HAP-1 (cell line): ENCODE results near the gene BRD1.
"Not testable (repeated sequence)": the region's sequence is repeated elsewhere in the genome, so short reads cannot be mapped to it uniquely, and the experiment has no call there.

ENCODE experiments used
- DNase-seq, 2 experiments: peaks; one replicate each; pipeline ENCODE4 v3.0.0-alpha.2; 2016 to 2020; ENCODE audit warnings: low spot score in 2 of 2
- H3K27me3 ChIP-seq: fragments of 250-450 bp; sonication (Bioruptor Pico); 2 replicates; pipeline ENCODE4 v1.5.1; 2020; ENCODE audit warnings: low read depth, mild to moderate bottlenecking, moderate library complexity
- H3K36me3 ChIP-seq: fragments of 250-450 bp; sonication (Bioruptor Pico); replicated peaks from 2 replicates; pipeline ENCODE4 v1.5.1; 2020; ENCODE audit warnings: mild to moderate bottlenecking
- H3K4me1 ChIP-seq: fragments of 250-450 bp; sonication (Bioruptor Pico); 2 replicates; pipeline ENCODE4 v1.5.1; 2020; ENCODE audit warnings: mild to moderate bottlenecking
- H3K4me3 ChIP-seq: fragments of 250-450 bp; sonication (Bioruptor Pico); 2 replicates; pipeline ENCODE4 v1.5.1; 2020; ENCODE audit warnings: mild to moderate bottlenecking, moderate library complexity
- H3K9me3 ChIP-seq: fragments of 250-450 bp; sonication (Bioruptor Pico); 2 replicates; pipeline ENCODE4 v1.5.1; 2020; ENCODE audit warnings: mild to moderate bottlenecking, moderate library complexity
- in situ Hi-C: fragments of 300-500 bp; cut with MboI; formaldehyde crosslinking; loops from 3 replicates; pipeline ENCODE4 v1.14.3; 2020; ENCODE audit warnings: low sequenced_read_pairs, inconsistent platforms, mixed read lengths

BRD1 gene

GRCh38 chr22:49861642-49862495 is 34.2 kb upstream of the BRD1 start:
- Histone ChIP-seq H3K9me3 (peaks cover 12% of the 10 kb centered on the region), H3K4me1 (no peaks in the 10 kb centered on the region), H3K4me3 (no peak overlapping the region), H3K36me3 (0 out of 2 replicates have a peak, but pooled peaks cover 3% of the 10 kb centered on the region), H3K27me3 (no peaks in the 10 kb centered on the region)
- in situ Hi-C loops: no loop called here
- no peak for DNase-seq

- in situ Hi-C loops: no loop called here
- H3K9me3 ChIP-seq: no peaks in the 10 kb centered on the region
- H3K36me3 ChIP-seq: no peaks in the 10 kb centered on the region
- H3K27me3 ChIP-seq: no peaks in the 10 kb centered on the region
- H3K4me1 ChIP-seq: peaks cover 13% of the 10 kb centered on the region
- H3K4me3 ChIP-seq: no peak overlapping the region
- DNase-seq: no peak
These were observed 31.2 kb upstream of the BRD1 start for GRCh38 chr22:49858827-49859226.

- Histone ChIP-seq H3K4me3 (no peak overlapping the region), H3K9me3 (no peaks in the 10 kb centered on the region), H3K36me3 (no peaks in the 10 kb centered on the region), H3K4me1 (peaks cover 13% of the 10 kb centered on the region), H3K27me3 (no peaks in the 10 kb centered on the region)
- DNase-seq: no peak
- in situ Hi-C loops: no loop called here
These were observed 29.3 kb upstream of the BRD1 start for GRCh38 chr22:49856766-49857618.

- in situ Hi-C loops: no loop called here
- Histone ChIP-seq H3K4me1 (peaks cover 13% of the 10 kb centered on the region), H3K9me3 (no peaks in the 10 kb centered on the region), H3K36me3 (no peaks in the 10 kb centered on the region), H3K4me3 (no peak overlapping the region), H3K27me3 (no peaks in the 10 kb centered on the region)
- no peak for DNase-seq
These were observed 28.7 kb upstream of the BRD1 start for GRCh38 chr22:49856343-49856742.

- DNase-seq: no peak
- H3K4me1 ChIP-seq: peaks cover 13% of the 10 kb centered on the region
- peaks cover 4% of the 10 kb centered on the region for H3K27me3 ChIP-seq
- H3K36me3 ChIP-seq: no peaks in the 10 kb centered on the region
- in situ Hi-C loops: no loop called here
- H3K9me3 ChIP-seq: no peaks in the 10 kb centered on the region
- H3K4me3 ChIP-seq: peak overlapping the region; percentile 56
These were observed 27.7 kb upstream of the BRD1 start for GRCh38 chr22:49855251-49855911.

GRCh38 chr22:49853981-49854831 is 26.5 kb upstream of the BRD1 start:
- peaks cover 13% of the 10 kb centered on the region for H3K4me1 ChIP-seq
- peak in 1 of 2 experiments; percentile 56 for DNase-seq
- H3K36me3 ChIP-seq: no peaks in the 10 kb centered on the region
- H3K27me3 ChIP-seq: peaks cover 15% of the 10 kb centered on the region
- no peaks in the 10 kb centered on the region for H3K9me3 ChIP-seq
- in situ Hi-C loops: no loop called here
- peak overlapping the region; percentile 56 for H3K4me3 ChIP-seq

GRCh38 chr22:49852898-49853894 is 25.5 kb upstream of the BRD1 start, which contains the start of gene ZBED4:
TSS of gene ZBED4 (plus strand) at chr22:49853844. CDS start at chr22:49883663, 29,819 bp downstream.
- Histone ChIP-seq H3K27me3 (peaks cover 26% of the 10 kb centered on the region), H3K4me3 (peak within 1 kb of the TSS; percentile 67), H3K9me3 (no peaks in the 10 kb centered on the region), H3K4me1 (peaks cover 13% of the 10 kb centered on the region), H3K36me3 (no peaks in the 10 kb centered on the region)
- peak; percentile 90 to 98 for DNase-seq
- in situ Hi-C loops: no loop called here

- Histone ChIP-seq H3K4me3 (peak overlapping the region; percentile 67), H3K4me1 (peaks cover 13% of the 10 kb centered on the region), H3K27me3 (peaks cover 32% of the 10 kb centered on the region)
- in situ Hi-C loops, H3K36me3 ChIP-seq, DNase-seq, H3K9me3 ChIP-seq: not testable (repeated sequence)
These were observed 24.9 kb upstream of the BRD1 start for GRCh38 chr22:49852568-49852897.

- Histone ChIP-seq H3K4me1 (peaks cover 13% of the 10 kb centered on the region), H3K36me3 (no peaks in the 10 kb centered on the region), H3K4me3 (no peak overlapping the region), H3K9me3 (no peaks in the 10 kb centered on the region), H3K27me3 (peaks cover 46% of the 10 kb centered on the region)
- in situ Hi-C loops: no loop called here
- no peak for DNase-seq
These were observed 23.5 kb upstream of the BRD1 start for GRCh38 chr22:49850959-49851802.

GRCh38 chr22:49850021-49850911 is 22.6 kb upstream of the BRD1 start:
- Histone ChIP-seq H3K4me1 (peaks cover 5% of the 10 kb centered on the region), H3K27me3 (peaks cover 50% of the 10 kb centered on the region), H3K9me3 (no peaks in the 10 kb centered on the region), H3K4me3 (no peak overlapping the region), H3K36me3 (no peaks in the 10 kb centered on the region)
- in situ Hi-C loops: no loop called here
- DNase-seq: no peak
